MM.1S (cell line): ENCODE results near the gene OAF.

Source experiments
- DNase-seq: peaks from one replicate; pipeline ENCODE4 v3.0.0-alpha.2; 2015
- H2AFZ ChIP-seq: fragments of 300-600 bp; sonication (generic); 2 replicates; pipeline ENCODE4 v1.6.0; 2016; ENCODE audit warnings: antibody characterized with exemption, low read length
- H3F3A ChIP-seq: fragments of 300-600 bp; sonication (generic); 2 replicates; pipeline ENCODE4 v1.6.1; 2016; ENCODE audit warnings: mild to moderate bottlenecking, antibody characterized with exemption, low read length, moderate library complexity, mixed read lengths; ENCODE audit not compliant: insufficient read depth
- H3K27ac ChIP-seq: fragments of 300-600 bp; sonication (generic); 2 replicates; pipeline ENCODE4 v1.5.1; 2016; ENCODE audit warnings: mild to moderate bottlenecking, low read length
- H3K27me3 ChIP-seq: fragments of 300-600 bp; sonication (generic); replicated peaks from 2 replicates; pipeline ENCODE4 v1.6.0; 2016; ENCODE audit warnings: low read length; ENCODE audit not compliant: insufficient read depth
- H3K36me3 ChIP-seq: fragments of 300-600 bp; sonication (generic); replicated peaks from 2 replicates; pipeline ENCODE4 v1.6.1; 2016; ENCODE audit warnings: mild to moderate bottlenecking, low read length, mixed read lengths; ENCODE audit not compliant: insufficient read depth
- H3K4me1 ChIP-seq: fragments of 300-600 bp; sonication (generic); 2 replicates; pipeline ENCODE4 v1.6.1; 2016; ENCODE audit warnings: low read length, mixed read lengths
- H3K4me2 ChIP-seq: fragments of 300-600 bp; sonication (generic); 2 replicates; pipeline ENCODE4 v1.6.0; 2016; ENCODE audit warnings: low read depth, low read length
- H3K4me3 ChIP-seq: fragments of 300-600 bp; sonication (generic); 2 replicates; pipeline ENCODE4 v1.5.1; 2016; ENCODE audit warnings: low read length, mixed read lengths
- H3K79me2 ChIP-seq: fragments of 300-600 bp; sonication (generic); 2 replicates; pipeline ENCODE4 v1.6.1; 2016; ENCODE audit warnings: mixed run types, low read length, mixed read lengths
- H3K9ac ChIP-seq: fragments of 300-600 bp; sonication (generic); 2 replicates; pipeline ENCODE4 v1.6.1; 2016; ENCODE audit warnings: low read length, mixed read lengths
- H3K9me2 ChIP-seq: fragments of 300-600 bp; sonication (generic); replicated peaks from 2 replicates; pipeline ENCODE4 v1.6.1; 2016; ENCODE audit warnings: mild to moderate bottlenecking, low read length, mixed read lengths; ENCODE audit not compliant: insufficient read depth
- H3K9me3 ChIP-seq: fragments of 300-600 bp; sonication (generic); replicated peaks from 2 replicates; pipeline ENCODE4 v1.6.1; 2016; ENCODE audit warnings: mild to moderate bottlenecking, low read length, mixed read lengths; ENCODE audit not compliant: insufficient read depth
- H4K20me1 ChIP-seq: fragments of 300-600 bp; sonication (generic); 2 replicates; pipeline ENCODE4 v1.6.1; 2016; ENCODE audit warnings: mild to moderate bottlenecking, low read length, moderate library complexity, mixed read lengths; ENCODE audit not compliant: insufficient read depth
- EZH2 ChIP-seq: fragments of 300-600 bp; sonication (generic); optimal IDR thresholded peaks from 2 replicates; pipeline ENCODE3; 2017; ENCODE audit warnings: low read depth, mild to moderate bottlenecking, antibody characterized with exemption, low read length, mixed read lengths
- EZH2phosphoT487 ChIP-seq: fragments of 300-600 bp; sonication (generic); IDR thresholded peaks from 2 replicates; pipeline ENCODE4 v1.6.1; 2018; ENCODE audit warnings: antibody characterized with exemption, low read length
- TF ChIP-seq, protein P1 (sequence below): fragments of 300-600 bp; sonication (generic); IDR thresholded peaks from 2 replicates; pipeline ENCODE4 v1.5.1; 2016; ENCODE audit warnings: antibody characterized with exemption, low read length, mixed read lengths

OAF gene

DNA sequence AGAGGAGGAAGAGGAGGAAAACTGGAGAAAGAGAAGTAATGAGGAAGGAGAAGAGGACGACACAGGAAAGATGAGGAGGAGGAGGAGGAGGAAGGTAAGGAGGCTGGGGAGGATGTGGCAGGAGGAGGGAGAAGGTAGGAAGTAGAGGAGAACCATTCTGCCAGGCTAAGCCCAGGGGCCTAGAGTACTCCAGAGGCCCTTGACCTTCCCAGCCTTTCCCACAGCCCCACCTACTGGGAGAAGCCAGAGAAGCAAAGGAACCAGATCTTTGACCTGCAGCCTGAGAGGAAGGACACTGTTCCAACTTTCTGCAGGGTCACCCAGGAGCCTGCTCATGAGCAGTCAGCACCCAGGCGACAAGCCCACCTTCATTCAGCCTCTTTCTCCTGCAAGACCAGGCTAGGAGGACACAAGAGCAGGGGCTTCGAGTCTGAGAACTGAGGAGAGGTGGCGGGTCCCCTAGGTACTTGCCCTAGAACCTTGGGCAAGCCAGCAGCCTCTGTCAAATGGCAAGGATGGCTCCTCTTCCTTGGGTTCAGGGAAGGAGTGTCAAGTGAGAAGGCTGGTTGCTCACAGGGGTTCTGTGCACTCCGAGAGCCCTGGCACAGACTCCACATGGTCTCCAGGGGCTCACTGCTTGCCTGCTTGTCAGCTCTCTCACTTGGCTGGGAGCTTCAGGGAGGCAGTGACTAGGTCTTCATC, 27.9 kb upstream of the OAF start:
- H3K4me3 ChIP-seq, result no peak overlapping the region
- DNase-seq, result no peak
- H3K36me3 ChIP-seq, result no peaks in the 10 kb centered on the region
- peaks cover 4% of the 10 kb centered on the region; the same call in 1 of the 2 replicates for H3K27me3 ChIP-seq
- H3K4me1 ChIP-seq, result no peaks in the 10 kb centered on the region
- H2AFZ ChIP-seq, result no peak overlapping the region
- TF ChIP-seq, protein P1, sequence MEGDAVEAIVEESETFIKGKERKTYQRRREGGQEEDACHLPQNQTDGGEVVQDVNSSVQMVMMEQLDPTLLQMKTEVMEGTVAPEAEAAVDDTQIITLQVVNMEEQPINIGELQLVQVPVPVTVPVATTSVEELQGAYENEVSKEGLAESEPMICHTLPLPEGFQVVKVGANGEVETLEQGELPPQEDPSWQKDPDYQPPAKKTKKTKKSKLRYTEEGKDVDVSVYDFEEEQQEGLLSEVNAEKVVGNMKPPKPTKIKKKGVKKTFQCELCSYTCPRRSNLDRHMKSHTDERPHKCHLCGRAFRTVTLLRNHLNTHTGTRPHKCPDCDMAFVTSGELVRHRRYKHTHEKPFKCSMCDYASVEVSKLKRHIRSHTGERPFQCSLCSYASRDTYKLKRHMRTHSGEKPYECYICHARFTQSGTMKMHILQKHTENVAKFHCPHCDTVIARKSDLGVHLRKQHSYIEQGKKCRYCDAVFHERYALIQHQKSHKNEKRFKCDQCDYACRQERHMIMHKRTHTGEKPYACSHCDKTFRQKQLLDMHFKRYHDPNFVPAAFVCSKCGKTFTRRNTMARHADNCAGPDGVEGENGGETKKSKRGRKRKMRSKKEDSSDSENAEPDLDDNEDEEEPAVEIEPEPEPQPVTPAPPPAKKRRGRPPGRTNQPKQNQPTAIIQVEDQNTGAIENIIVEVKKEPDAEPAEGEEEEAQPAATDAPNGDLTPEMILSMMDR, result peak; percentile 28
- no peak for TF ChIP-seq EZH2
- H3F3A ChIP-seq, result no peaks in the 10 kb centered on the region
- H4K20me1 ChIP-seq, result no peaks in the 10 kb centered on the region
- no peaks in the 10 kb centered on the region for H3K9me2 ChIP-seq
- no peak overlapping the region for H3K9ac ChIP-seq
- H3K79me2 ChIP-seq, result no peaks in the 10 kb centered on the region
- no peaks in the 10 kb centered on the region for H3K9me3 ChIP-seq
- no peak overlapping the region for H3K27ac ChIP-seq
- H3K4me2 ChIP-seq, result no peak overlapping the region

- Histone ChIP-seq H3K4me2 (no peak overlapping the region), H3K4me3 (no peak overlapping the region), H3K9me3 (no peaks in the 10 kb centered on the region), H3K27me3 (peaks cover 4% of the 10 kb centered on the region; the same call in 1 of the 2 replicates), H3K9me2 (no peaks in the 10 kb centered on the region), H3K4me1 (no peaks in the 10 kb centered on the region), H3K79me2 (no peaks in the 10 kb centered on the region), H2AFZ (no peak overlapping the region), H3K9ac (no peak overlapping the region), H4K20me1 (no peaks in the 10 kb centered on the region), H3K36me3 (no peaks in the 10 kb centered on the region), H3K27ac (no peak overlapping the region), H3F3A (no peaks in the 10 kb centered on the region)
- no peak for DNase-seq
- TF ChIP-seq EZH2phosphoT487 (no peak), EZH2 (no peak)
- TF ChIP-seq, protein P1, result no peak
Observed at GRCh38 chr11:120183701-120184141, 27.1 kb upstream of the OAF start.

GRCh38 chr11:120184371-120184945, 26.4 kb upstream of the OAF start:
- Histone ChIP-seq H3K9me2 (no peaks in the 10 kb centered on the region), H3K4me2 (no peak overlapping the region), H3K27ac (no peak overlapping the region), H4K20me1 (no peaks in the 10 kb centered on the region), H3K27me3 (peaks cover 4% of the 10 kb centered on the region; the same call in 1 of the 2 replicates), H3K4me3 (no peak overlapping the region), H3K36me3 (no peaks in the 10 kb centered on the region), H3K79me2 (no peaks in the 10 kb centered on the region), H3K9ac (no peak overlapping the region), H3K9me3 (no peaks in the 10 kb centered on the region), H3F3A (no peaks in the 10 kb centered on the region), H3K4me1 (no peaks in the 10 kb centered on the region), H2AFZ (no peak overlapping the region)
- no peak for DNase-seq
- no peak for TF ChIP-seq EZH2phosphoT487
- no peak for TF ChIP-seq EZH2
- TF ChIP-seq, protein P1, result no peak
